BE2C (cell line): ENCODE results near the gene PROB1.

ENCODE experiments used
- DNase-seq: peaks from one replicate; pipeline ENCODE4 v3.0.0-alpha.2; 2020
- H3K27me3 ChIP-seq: fragments of 250-450 bp; sonication (Bioruptor Pico); 2 replicates; pipeline ENCODE4 v1.5.1; 2020; ENCODE audit warnings: mild to moderate bottlenecking
- H3K36me3 ChIP-seq: fragments of 250-450 bp; sonication (Bioruptor Pico); 2 replicates; pipeline ENCODE4 v1.5.1; 2020; ENCODE audit warnings: mild to moderate bottlenecking
- H3K4me1 ChIP-seq: fragments of 250-450 bp; sonication (Bioruptor Pico); 2 replicates; pipeline ENCODE4 v1.5.1; 2020
- H3K4me3 ChIP-seq: 2 replicates; pipeline ENCODE4 v1.5.1; 2011; ENCODE audit warnings: low read depth, low read length
- H3K9me3 ChIP-seq: fragments of 250-450 bp; sonication (Bioruptor Pico); 2 replicates; pipeline ENCODE4 v1.5.1; 2020
- CTCF ChIP-seq: IDR thresholded peaks from 2 replicates; pipeline ENCODE4 v1.5.1; 2012; ENCODE audit warnings: mild to moderate bottlenecking, low read depth, low read length

The PROB1 gene

GRCh38 chr5:139382807-139383206 is 12.1 kb downstream of the PROB1 start:
- no peaks in the 10 kb centered on the region for H3K9me3 ChIP-seq
- no peak for TF ChIP-seq CTCF
- H3K4me1 ChIP-seq: peaks cover 12% of the 10 kb centered on the region
- no peak overlapping the region for H3K4me3 ChIP-seq
- no peak for DNase-seq
- no peaks in the 10 kb centered on the region for H3K27me3 ChIP-seq
- no peaks in the 10 kb centered on the region for H3K36me3 ChIP-seq

DNA sequence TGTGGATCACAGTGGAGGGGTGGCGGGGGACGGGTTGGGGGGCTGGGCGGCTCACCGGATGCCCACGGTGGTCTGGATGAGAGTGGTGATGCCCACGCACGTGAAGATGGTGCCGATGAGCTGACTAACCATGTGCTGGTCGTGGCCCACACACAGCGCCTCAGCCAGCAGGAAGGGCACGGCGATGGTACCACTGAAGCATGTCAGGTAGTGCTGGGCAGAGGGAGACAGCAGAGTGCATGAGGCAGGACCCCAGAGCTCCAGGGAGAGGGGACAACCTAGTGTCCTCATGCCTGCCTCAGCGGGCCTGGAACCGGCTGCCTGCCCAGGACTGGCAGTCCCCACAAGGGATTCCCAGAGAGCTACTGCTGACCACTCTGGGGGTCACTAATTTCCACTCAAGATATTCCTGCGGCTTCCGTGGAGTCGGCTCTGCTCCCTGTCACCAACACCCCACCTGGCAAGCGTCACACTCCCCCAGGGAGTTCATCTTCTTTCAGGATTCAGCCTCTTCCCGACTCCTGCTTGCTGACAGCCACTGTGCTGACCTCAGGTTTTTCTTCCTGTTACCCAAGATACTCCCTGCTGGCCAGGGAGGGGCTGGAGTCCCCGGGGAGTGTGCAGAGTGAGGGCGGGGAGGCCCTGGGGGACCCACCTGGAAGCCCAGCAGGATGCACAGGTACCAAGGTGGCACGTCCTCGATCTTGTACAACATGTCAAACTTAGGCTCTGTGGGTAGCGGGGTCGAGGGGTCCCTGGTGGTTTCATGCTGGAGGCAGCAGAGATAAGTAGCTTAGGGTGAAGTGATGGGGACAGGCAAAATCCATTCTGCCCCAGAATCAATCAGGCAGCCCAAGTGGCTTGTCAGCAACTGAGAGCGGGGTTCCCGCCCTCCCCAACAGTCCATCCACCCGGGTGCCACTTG is 12.8 kb downstream of the PROB1 start:
- H3K36me3 ChIP-seq: no peaks in the 10 kb centered on the region
- peaks cover 11% of the 10 kb centered on the region for H3K4me1 ChIP-seq
- H3K27me3 ChIP-seq: no peaks in the 10 kb centered on the region
- no peak overlapping the region for H3K4me3 ChIP-seq
- TF ChIP-seq CTCF: no peak
- no peaks in the 10 kb centered on the region for H3K9me3 ChIP-seq
- no peak for DNase-seq

- no peak for TF ChIP-seq CTCF
- H3K9me3 ChIP-seq: no peaks in the 10 kb centered on the region
- no peaks in the 10 kb centered on the region for H3K36me3 ChIP-seq
- H3K27me3 ChIP-seq: no peaks in the 10 kb centered on the region
- H3K4me1 ChIP-seq: peaks cover 11% of the 10 kb centered on the region
- no peak for DNase-seq
- H3K4me3 ChIP-seq: no peak overlapping the region
Measured at GRCh38 chr5:139379626-139380449, 15.1 kb downstream of the PROB1 start.

DNA sequence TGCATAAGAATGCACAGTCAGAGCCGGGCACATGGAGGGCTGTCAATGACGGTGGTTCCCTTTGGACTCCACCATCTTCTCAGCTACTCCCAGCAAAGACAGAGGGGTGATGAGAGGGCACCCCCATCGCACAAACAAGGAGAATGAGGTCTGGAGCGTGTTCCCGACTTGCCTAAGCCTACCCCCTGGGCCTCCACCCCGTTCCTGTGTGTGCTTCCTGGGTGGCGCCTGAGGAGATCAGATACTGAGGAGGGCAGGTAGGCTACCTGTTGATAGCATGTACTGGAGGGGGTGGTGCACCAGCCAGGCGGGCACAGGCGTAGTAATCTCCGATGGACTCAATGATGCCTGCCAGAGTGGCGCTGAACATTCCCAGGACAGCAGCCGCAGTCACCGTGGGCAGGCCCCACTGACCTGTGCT is 16.0 kb downstream of the PROB1 start:
- Histone ChIP-seq H3K4me3 (no peak overlapping the region), H3K9me3 (no peaks in the 10 kb centered on the region), H3K4me1 (peaks cover 11% of the 10 kb centered on the region)

DNA sequence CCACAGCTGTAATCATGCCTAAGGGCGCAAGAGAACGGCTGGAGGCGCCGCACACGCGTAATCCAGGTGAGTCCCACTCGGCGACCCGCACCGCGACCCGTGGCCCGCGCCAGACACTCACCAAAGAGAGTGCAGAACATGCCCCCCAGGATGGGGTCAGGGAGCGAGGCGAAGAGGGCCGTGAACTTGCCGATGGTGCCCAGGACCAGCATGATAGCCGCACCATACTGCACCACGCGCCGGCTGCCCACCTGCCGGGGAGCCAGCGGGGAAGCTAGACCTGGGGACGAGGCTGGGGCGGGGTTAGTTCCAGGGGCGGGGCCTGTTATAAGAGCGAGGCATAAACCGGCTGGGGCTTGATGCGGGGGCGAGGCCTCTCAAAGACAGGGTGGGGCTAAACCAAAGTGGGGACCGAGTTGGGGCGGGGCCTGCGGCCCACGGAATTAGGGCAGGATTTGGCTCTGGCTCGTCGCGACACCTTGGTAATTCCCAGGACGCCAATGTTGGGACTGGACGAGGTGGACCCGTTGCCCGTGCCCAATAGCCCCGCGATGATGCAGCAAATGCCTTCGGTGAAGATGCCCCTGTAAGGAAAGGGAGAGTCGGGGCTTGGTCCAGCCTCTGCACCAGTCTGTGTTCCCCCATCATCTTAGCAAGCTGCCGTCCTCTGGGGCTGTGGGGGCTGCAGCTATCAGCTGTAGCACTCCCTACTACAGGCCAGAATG is 16.6 kb downstream of the PROB1 start:
- Histone ChIP-seq H3K4me3 (no peak overlapping the region), H3K36me3 (no peaks in the 10 kb centered on the region; the same call in 1 of the 2 replicates), H3K27me3 (no peaks in the 10 kb centered on the region), H3K4me1 (peaks cover 6% of the 10 kb centered on the region), H3K9me3 (no peaks in the 10 kb centered on the region)
- DNase-seq: no peak
- no peak for TF ChIP-seq CTCF

More for the DNA sequence above, 16.0 kb downstream of the PROB1 start:
- Histone ChIP-seq H3K36me3 (no peaks in the 10 kb centered on the region), H3K27me3 (no peaks in the 10 kb centered on the region)
- no peak for TF ChIP-seq CTCF
- no peak for DNase-seq
